Activated CD4-positive, alpha-beta T cell treated with anti-CD3 and anti-CD28 coated beads, Interleukin-2, amount 10 ng/mL, durations not matched to agents 7 days and 5 days (primary cell): Measurements from ENCODE around the gene DCLRE1C. TPM values are rescaled to one million over a fixed set of nuclear protein-coding genes. Genes with fewer than 3 reads are reported as not detected.
"Not testable (repeated sequence)": the region's sequence is repeated elsewhere in the genome, so short reads cannot be mapped to it uniquely, and the experiment has no call there.

Experiments
- CTCF ChIA-PET: fragments of 350-600 bp; sonication (Branson Sonifier 250); formaldehyde crosslinking; loops from one replicate; lab custom pipeline; 2021; ENCODE audit warnings: antibody characterized with exemption; lab: Charles Lee
- POLR2A ChIA-PET: fragments of 350-600 bp; sonication (Branson Sonifier 250); formaldehyde crosslinking; loops from one replicate; lab custom pipeline; 2021; ENCODE audit warnings: antibody characterized with exemption; lab: Charles Lee
- DNase-seq: peaks from one replicate; pipeline ENCODE4 v3.0.0-alpha.2; 2020
- H3K27ac Mint-ChIP-seq: one replicate; pipeline ENCODE4 v1.8.0; 2021; ENCODE audit warnings: mild to moderate bottlenecking, moderate library complexity, mixed read lengths
- H3K27me3 Mint-ChIP-seq: one replicate; pipeline ENCODE4 v1.8.0; 2021; ENCODE audit warnings: mixed read lengths
- H3K36me3 Mint-ChIP-seq: one replicate; pipeline ENCODE4 v1.8.0; 2021; ENCODE audit warnings: low read depth, mixed read lengths
- H3K4me1 Mint-ChIP-seq: one replicate; pipeline ENCODE4 v1.8.0; 2021; ENCODE audit warnings: mixed read lengths
- H3K4me3 Mint-ChIP-seq: one replicate; pipeline ENCODE4 v1.8.0; 2021; ENCODE audit warnings: mild to moderate bottlenecking, moderate library complexity, mixed read lengths
- H3K9me3 Mint-ChIP-seq: one replicate; pipeline ENCODE4 v1.8.0; 2021; ENCODE audit warnings: mixed read lengths
- total RNA-seq, 2 experiments: library from RNA; stranded (reverse); gene quantifications; one replicate each; pipeline ENCODE4 v1.2.3, GENCODE V29; 2021

The DCLRE1C gene
- total RNA-seq, 2 experiments from 2014 or later: 60.4 to 66.2 TPM

- no peaks in the 10 kb centered on the region for H3K9me3 Mint-ChIP-seq
- POLR2A ChIA-PET: no interaction called here
- H3K4me1 Mint-ChIP-seq: peaks cover 7% of the 10 kb centered on the region
- no peak for DNase-seq
- CTCF ChIA-PET: interaction anchor here (0.6 to 0.7 kb wide), 2 partner anchors 9 to 40 kb away, joined by 3 to 4 read pairs; no protein-coding TSS in a partner anchor
- peaks cover 52% of the 10 kb centered on the region for H3K36me3 Mint-ChIP-seq
- H3K27ac Mint-ChIP-seq: no peak overlapping the region
- H3K4me3 Mint-ChIP-seq: no peak overlapping the region
- H3K27me3 Mint-ChIP-seq: no peaks in the 10 kb centered on the region
Observed at GRCh38 chr10:14936584-14936983, 17.3 kb downstream of the DCLRE1C start.

- Mint-ChIP-seq H3K4me3 (no peak overlapping the region), H3K36me3 (peaks cover 63% of the 10 kb centered on the region), H3K4me1 (peaks cover 2% of the 10 kb centered on the region), H3K27ac (no peak overlapping the region), H3K27me3 (no peaks in the 10 kb centered on the region), H3K9me3 (no peaks in the 10 kb centered on the region)
- POLR2A ChIA-PET: no interaction called here
- CTCF ChIA-PET: no interaction called here
- no peak for DNase-seq
Observed at GRCh38 chr10:14930610-14931009, 23.3 kb downstream of the DCLRE1C start.

GRCh38 chr10:14926722-14927416, 27.0 kb downstream of the DCLRE1C start:
- no peak for DNase-seq
- peaks cover 71% of the 10 kb centered on the region for H3K36me3 Mint-ChIP-seq
- H3K27ac Mint-ChIP-seq: peak overlapping the region; percentile 36
- CTCF ChIA-PET: interaction anchor here (0.6 to 0.7 kb wide), 2 partner anchors 10 to 332 kb away, joined by 3 to 4 read pairs; no protein-coding TSS in a partner anchor
- H3K9me3 Mint-ChIP-seq: no peaks in the 10 kb centered on the region
- H3K4me1 Mint-ChIP-seq: peaks cover 2% of the 10 kb centered on the region
- POLR2A ChIA-PET: interaction anchor here (0.6 kb wide), 1 partner anchor 48 kb away, joined by 5 read pairs; the partner anchor contains the start of gene SUV39H2
- H3K27me3 Mint-ChIP-seq: no peaks in the 10 kb centered on the region
- no peak overlapping the region for H3K4me3 Mint-ChIP-seq

- ChIA-PET CTCF (interaction anchor here (0.7 kb wide), 2 partner anchors 331 to 353 kb away, joined by 3 read pairs; no protein-coding TSS in a partner anchor), POLR2A (no interaction called here)
- H3K4me3 Mint-ChIP-seq: no peak overlapping the region
- peak overlapping the region; percentile 9 for H3K27ac Mint-ChIP-seq
- no peaks in the 10 kb centered on the region for H3K9me3 Mint-ChIP-seq
- H3K4me1 Mint-ChIP-seq: peaks cover 2% of the 10 kb centered on the region
- H3K27me3 Mint-ChIP-seq: no peaks in the 10 kb centered on the region
- DNase-seq: no peak
- peaks cover 75% of the 10 kb centered on the region for H3K36me3 Mint-ChIP-seq
Observed at GRCh38 chr10:14926061-14926470, 27.8 kb downstream of the DCLRE1C start.

- Mint-ChIP-seq H3K4me1 (peaks cover 2% of the 10 kb centered on the region), H3K27ac (no peak overlapping the region), H3K36me3 (peaks cover 77% of the 10 kb centered on the region), H3K9me3 (peaks cover 2% of the 10 kb centered on the region), H3K27me3 (no peaks in the 10 kb centered on the region), H3K4me3 (no peak overlapping the region)
- ChIA-PET CTCF (no interaction called here), POLR2A (no interaction called here)
- no peak for DNase-seq
Observed at GRCh38 chr10:14925268-14925667, 28.6 kb downstream of the DCLRE1C start.

- POLR2A ChIA-PET: no interaction called here
Observed at GRCh38 chr10:14924013-14924412, 29.9 kb downstream of the DCLRE1C start.

GRCh38 chr10:14918964-14919363, 34.9 kb downstream of the DCLRE1C start:
- Mint-ChIP-seq H3K36me3 (peaks cover 99% of the 10 kb centered on the region), H3K4me1 (peaks cover 18% of the 10 kb centered on the region), H3K9me3 (peaks cover 34% of the 10 kb centered on the region), H3K27me3 (no peaks in the 10 kb centered on the region), H3K4me3 (no peak overlapping the region), H3K27ac (no peak overlapping the region)
- POLR2A ChIA-PET: no interaction called here
- DNase-seq: no peak
- CTCF ChIA-PET: no interaction called here

More at GRCh38 chr10:14924013-14924412, 29.9 kb downstream of the DCLRE1C start:
- Mint-ChIP-seq H3K27me3 (no peaks in the 10 kb centered on the region), H3K4me3 (no peak overlapping the region), H3K27ac (no peak overlapping the region), H3K4me1 (peaks cover 2% of the 10 kb centered on the region), H3K36me3 (peaks cover 86% of the 10 kb centered on the region), H3K9me3 (peaks cover 8% of the 10 kb centered on the region)
- CTCF ChIA-PET: interaction anchor here (0.5 to 1.1 kb wide), 2 partner anchors 48 to 266 kb away, joined by 3 read pairs; no protein-coding TSS in a partner anchor
- no peak for DNase-seq

- Mint-ChIP-seq H3K4me3 (no peak overlapping the region), H3K36me3 (peaks cover 99% of the 10 kb centered on the region), H3K27ac (no peak overlapping the region), H3K4me1 (peaks cover 18% of the 10 kb centered on the region), H3K9me3 (peaks cover 34% of the 10 kb centered on the region), H3K27me3 (no peaks in the 10 kb centered on the region)
- DNase-seq: no peak
- POLR2A ChIA-PET: no interaction called here
- CTCF ChIA-PET: interaction anchor here (0.9 kb wide), 1 partner anchor 15 kb away, joined by 3 read pairs; no protein-coding TSS in a partner anchor
Observed at GRCh38 chr10:14917827-14918226, 36.1 kb downstream of the DCLRE1C start.

GRCh38 chr10:14916600-14916999, 37.3 kb downstream of the DCLRE1C start:
- ChIA-PET POLR2A (no interaction called here), CTCF (no interaction called here)
- Mint-ChIP-seq H3K4me1 (peaks cover 18% of the 10 kb centered on the region), H3K27me3 (no peaks in the 10 kb centered on the region), H3K36me3 (peaks cover 99% of the 10 kb centered on the region), H3K4me3 (no peak overlapping the region), H3K9me3 (peaks cover 35% of the 10 kb centered on the region), H3K27ac (no peak overlapping the region)
- no peak for DNase-seq

- Mint-ChIP-seq H3K9me3 (peaks cover 14% of the 10 kb centered on the region), H3K4me1 (peaks cover 36% of the 10 kb centered on the region), H3K4me3 (no peak overlapping the region), H3K36me3 (peaks cover 95% of the 10 kb centered on the region), H3K27me3 (no peaks in the 10 kb centered on the region), H3K27ac (no peak overlapping the region)
- CTCF ChIA-PET: interaction anchor here (1.0 kb wide), 1 partner anchor 38 kb away, joined by 3 read pairs; no protein-coding TSS in a partner anchor
- POLR2A ChIA-PET: no interaction called here
- DNase-seq: no peak
Observed at GRCh38 chr10:14911801-14912200, 42.1 kb downstream of the DCLRE1C start.

- H3K4me1 Mint-ChIP-seq: peaks cover 35% of the 10 kb centered on the region
- CTCF ChIA-PET: interaction anchor here (1.0 kb wide), 1 partner anchor 38 kb away, joined by 3 read pairs; no protein-coding TSS in a partner anchor
Observed at GRCh38 chr10:14910953-14911352, 42.9 kb downstream of the DCLRE1C start.

GRCh38 chr10:14909101-14909500, 44.8 kb downstream of the DCLRE1C start:
- Mint-ChIP-seq H3K4me1 (peaks cover 38% of the 10 kb centered on the region), H3K36me3 (peaks cover 87% of the 10 kb centered on the region), H3K4me3 (no peak overlapping the region), H3K27ac (peak overlapping the region; percentile 13), H3K9me3 (peaks cover 4% of the 10 kb centered on the region), H3K27me3 (no peaks in the 10 kb centered on the region)
- POLR2A ChIA-PET: interaction anchor here (0.8 kb wide), 1 partner anchor 1282 kb away, joined by 3 read pairs; no protein-coding TSS in a partner anchor
- DNase-seq: no peak
- CTCF ChIA-PET: interaction anchor here (1.3 kb wide), 1 partner anchor 19 kb away, joined by 4 read pairs; no protein-coding TSS in a partner anchor

More at GRCh38 chr10:14910953-14911352, 42.9 kb downstream of the DCLRE1C start:
- Mint-ChIP-seq H3K4me3 (no peak overlapping the region), H3K27me3 (no peaks in the 10 kb centered on the region), H3K9me3 (peaks cover 9% of the 10 kb centered on the region), H3K27ac (peak overlapping the region; percentile 10), H3K36me3 (peaks cover 91% of the 10 kb centered on the region)
- POLR2A ChIA-PET: no interaction called here
- DNase-seq: no peak

- CTCF ChIA-PET: interaction anchor here (2.9 kb wide), 1 partner anchor 11 kb away, joined by 5 read pairs; no protein-coding TSS in a partner anchor
- POLR2A ChIA-PET, H3K4me3 Mint-ChIP-seq, H3K27me3 Mint-ChIP-seq, DNase-seq, H3K27ac Mint-ChIP-seq, H3K9me3 Mint-ChIP-seq: not testable (repeated sequence)
- peaks cover 76% of the 10 kb centered on the region for H3K36me3 Mint-ChIP-seq
- peaks cover 38% of the 10 kb centered on the region for H3K4me1 Mint-ChIP-seq
Observed at GRCh38 chr10:14907591-14907990, 46.3 kb downstream of the DCLRE1C start.
